Ishikawa (cell line): Measurements from ENCODE around the gene EYS.

Experiments
- CEBPB ChIP-seq: IDR thresholded peaks from 2 replicates; pipeline ENCODE4 v1.6.1; 2012
- EGR1 ChIP-seq: IDR thresholded peaks from 2 replicates; pipeline ENCODE4 v1.6.1; 2012
- EP300 ChIP-seq: IDR thresholded peaks from 2 replicates; pipeline ENCODE4 v1.6.1; 2012; ENCODE audit warnings: borderline replicate concordance
- FOXM1 ChIP-seq: IDR thresholded peaks from 2 replicates; pipeline ENCODE4 v1.6.1; 2012; ENCODE audit warnings: low read depth, borderline replicate concordance
- MAX ChIP-seq: IDR thresholded peaks from 2 replicates; pipeline ENCODE4 v1.6.1; 2012
- RAD21 ChIP-seq: IDR thresholded peaks from 2 replicates; pipeline ENCODE4 v1.6.1; 2012; ENCODE audit warnings: low read depth
- REST ChIP-seq: IDR thresholded peaks from 2 replicates; pipeline ENCODE4 v1.6.1; 2012; ENCODE audit warnings: low read depth, mild to moderate bottlenecking
- TAF1 ChIP-seq: IDR thresholded peaks from 2 replicates; pipeline ENCODE4 v1.6.1; 2012; ENCODE audit warnings: low read depth, mild to moderate bottlenecking
- YY1 ChIP-seq: IDR thresholded peaks from 2 replicates; pipeline ENCODE4 v1.6.1; 2012; ENCODE audit warnings: low read depth

GRCh38 chr6:63824722-63825121 lies 1882.3 kb downstream of the EYS start:
- no peak for TF ChIP-seq CEBPB
- TF ChIP-seq FOXM1: no peak
- TF ChIP-seq EGR1: no peak
- no peak for TF ChIP-seq YY1
- TF ChIP-seq EP300: no peak
- TF ChIP-seq TAF1: no peak
- no peak for TF ChIP-seq RAD21
- TF ChIP-seq MAX: no peak
- no peak for TF ChIP-seq REST
